Measurements from ENCODE around the gene PBX3.

The PBX3 gene

DNA sequence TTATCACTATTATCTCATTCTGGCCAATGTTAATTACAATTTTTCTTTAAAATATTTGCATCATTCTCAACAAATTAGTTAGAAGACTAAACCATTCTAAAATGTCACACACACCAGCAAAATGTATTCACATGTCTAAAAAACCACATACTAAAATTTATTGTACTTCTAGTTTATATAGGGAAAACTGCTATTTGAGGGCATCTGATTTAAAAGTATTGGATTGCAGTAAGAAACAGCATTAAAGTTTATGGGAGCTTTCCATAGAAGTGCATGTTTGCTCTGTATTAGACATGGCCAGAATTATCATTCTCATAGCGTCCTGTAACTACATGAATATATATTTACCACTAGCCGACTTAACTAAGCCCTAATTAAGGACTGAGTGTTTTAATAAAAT lies 150.3 kb downstream of the PBX3 start:
- Mint-ChIP-seq H3K4me3 (no peak overlapping the region), H3K27me3 (ENCODE audit: low read depth, poor library complexity) (no peaks in the 10 kb centered on the region), H3K4me1 (peaks cover 23% of the 10 kb centered on the region), H3K27ac (no peak overlapping the region), H3K36me3 (ENCODE audit: low read depth) (no peaks in the 10 kb centered on the region), H3K9me3 (no peaks in the 10 kb centered on the region)
- TF ChIP-seq, protein P1, sequence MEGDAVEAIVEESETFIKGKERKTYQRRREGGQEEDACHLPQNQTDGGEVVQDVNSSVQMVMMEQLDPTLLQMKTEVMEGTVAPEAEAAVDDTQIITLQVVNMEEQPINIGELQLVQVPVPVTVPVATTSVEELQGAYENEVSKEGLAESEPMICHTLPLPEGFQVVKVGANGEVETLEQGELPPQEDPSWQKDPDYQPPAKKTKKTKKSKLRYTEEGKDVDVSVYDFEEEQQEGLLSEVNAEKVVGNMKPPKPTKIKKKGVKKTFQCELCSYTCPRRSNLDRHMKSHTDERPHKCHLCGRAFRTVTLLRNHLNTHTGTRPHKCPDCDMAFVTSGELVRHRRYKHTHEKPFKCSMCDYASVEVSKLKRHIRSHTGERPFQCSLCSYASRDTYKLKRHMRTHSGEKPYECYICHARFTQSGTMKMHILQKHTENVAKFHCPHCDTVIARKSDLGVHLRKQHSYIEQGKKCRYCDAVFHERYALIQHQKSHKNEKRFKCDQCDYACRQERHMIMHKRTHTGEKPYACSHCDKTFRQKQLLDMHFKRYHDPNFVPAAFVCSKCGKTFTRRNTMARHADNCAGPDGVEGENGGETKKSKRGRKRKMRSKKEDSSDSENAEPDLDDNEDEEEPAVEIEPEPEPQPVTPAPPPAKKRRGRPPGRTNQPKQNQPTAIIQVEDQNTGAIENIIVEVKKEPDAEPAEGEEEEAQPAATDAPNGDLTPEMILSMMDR (IDR thresholded peaks at IDR 0.05): no peak
- no peak for DNase-seq

DNA sequence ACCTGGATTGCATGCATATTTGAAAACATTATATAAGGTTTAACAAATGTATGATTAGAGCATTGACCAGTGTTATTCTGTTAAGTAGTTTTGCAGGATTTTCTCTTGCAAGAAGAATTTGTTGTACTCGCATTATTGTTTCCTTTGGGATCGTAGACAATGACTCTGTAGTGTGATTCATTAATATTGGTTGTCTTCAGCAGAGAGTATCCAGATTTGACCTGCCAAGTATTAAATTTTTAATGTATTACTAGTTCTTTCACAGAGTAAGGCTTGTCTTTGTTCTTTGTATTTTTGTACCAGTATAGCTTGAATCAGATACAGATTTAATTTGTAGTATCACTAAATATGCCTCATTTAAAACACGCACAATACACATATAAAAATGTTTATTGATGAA lies 155.0 kb downstream of the PBX3 start:
- peaks cover 53% of the 10 kb centered on the region for H3K4me1 Mint-ChIP-seq
- TF ChIP-seq, protein P1 (IDR thresholded peaks at IDR 0.05): no peak
- H3K4me3 Mint-ChIP-seq: no peak overlapping the region
- H3K27me3 Mint-ChIP-seq (ENCODE audit: low read depth, poor library complexity): no peaks in the 10 kb centered on the region
- no peak for DNase-seq
- no peak overlapping the region for H3K27ac Mint-ChIP-seq
- H3K9me3 Mint-ChIP-seq: no peaks in the 10 kb centered on the region
- no peaks in the 10 kb centered on the region for H3K36me3 Mint-ChIP-seq (ENCODE audit: low read depth)

DNA sequence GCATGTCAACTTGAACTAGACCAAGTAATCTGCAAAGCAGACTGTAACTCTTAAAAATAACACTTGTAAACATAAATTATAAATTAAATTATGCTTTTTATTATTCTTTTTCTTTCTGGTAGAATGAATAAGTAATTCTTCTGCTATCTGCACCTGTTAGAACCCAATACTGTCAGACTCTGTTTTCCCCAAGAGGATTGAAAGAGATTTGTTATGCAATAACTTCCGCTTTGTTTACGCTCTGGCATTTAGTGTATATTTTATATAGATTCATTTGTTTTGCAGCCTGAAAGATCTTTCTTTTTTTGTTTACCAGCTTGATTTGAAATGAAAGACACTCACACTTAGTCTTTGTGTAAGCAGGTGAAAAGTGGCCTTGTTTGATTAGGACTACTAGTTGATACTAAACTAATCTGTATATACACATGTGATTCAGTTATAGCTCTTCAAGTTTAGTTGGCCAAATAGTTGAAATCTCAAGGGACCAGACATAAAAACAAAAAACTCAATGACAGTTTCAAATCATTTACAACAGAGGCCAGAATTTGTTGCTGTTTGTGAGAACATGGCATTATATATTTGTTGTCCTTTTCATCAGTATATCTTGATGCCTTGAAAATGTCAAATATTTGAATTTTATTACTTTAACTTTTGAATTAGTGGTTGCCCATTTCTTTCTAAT lies 155.8 kb downstream of the PBX3 start:
- Mint-ChIP-seq H3K36me3 (ENCODE audit: low read depth) (no peaks in the 10 kb centered on the region), H3K4me1 (peaks cover 58% of the 10 kb centered on the region), H3K4me3 (no peak overlapping the region), H3K9me3 (no peaks in the 10 kb centered on the region), H3K27ac (no peak overlapping the region), H3K27me3 (ENCODE audit: low read depth, poor library complexity) (no peaks in the 10 kb centered on the region)
- DNase-seq: no peak
- TF ChIP-seq, protein P1 (IDR thresholded peaks at IDR 0.05): no peak

DNA sequence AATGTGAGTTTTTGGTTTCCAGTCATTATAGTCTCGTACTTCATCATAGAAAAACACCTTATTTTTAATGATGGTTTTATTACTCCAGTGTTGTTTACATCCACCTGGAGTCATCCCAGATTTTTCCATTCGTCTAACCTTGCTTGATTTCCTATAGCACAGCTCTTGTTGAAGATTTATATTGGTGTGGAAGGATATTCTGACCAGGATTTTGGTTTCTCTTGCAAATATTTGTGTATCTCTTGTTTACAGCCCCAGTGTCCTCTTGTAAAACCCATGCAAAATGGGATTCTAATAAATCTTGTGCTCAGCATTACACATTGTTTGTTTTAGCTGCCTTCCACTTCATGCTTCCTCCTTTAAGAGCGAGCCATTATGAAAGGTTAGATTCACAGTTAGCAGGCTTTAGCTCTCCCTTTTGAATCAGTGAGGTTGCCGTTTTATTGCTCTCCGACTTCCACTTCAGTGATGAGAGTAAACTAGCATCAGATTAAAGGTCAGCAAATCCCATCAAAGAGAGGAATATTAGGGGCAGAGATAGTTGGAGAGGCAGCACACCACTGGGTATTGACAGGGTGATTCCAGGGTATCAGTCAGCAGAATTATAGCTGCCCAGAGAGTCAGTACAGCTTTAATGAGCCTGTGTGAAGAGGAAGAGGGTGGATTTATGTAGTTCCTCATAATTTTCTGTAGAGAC lies 157.1 kb downstream of the PBX3 start:
- peak overlapping the region; percentile 14 for H3K4me3 Mint-ChIP-seq
- DNase-seq: no peak

DNA sequence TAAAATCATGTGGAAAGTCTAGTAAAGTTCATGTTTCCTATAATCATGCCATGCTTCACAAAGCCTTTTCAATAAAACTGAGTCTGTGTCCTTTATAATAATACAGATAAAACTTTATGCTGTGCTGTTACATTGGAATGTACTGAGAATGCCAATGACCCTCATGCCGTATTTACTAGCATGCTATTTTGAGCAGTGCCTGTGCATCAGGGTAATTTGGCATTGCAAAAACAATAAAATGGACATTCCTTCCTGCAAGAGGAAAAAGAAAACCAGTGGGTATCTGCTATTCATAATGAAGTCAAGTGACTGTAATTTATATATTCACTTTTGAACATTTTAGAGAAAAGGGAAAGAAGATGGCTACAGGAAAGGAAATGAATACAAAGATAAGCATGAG lies 159.0 kb downstream of the PBX3 start:
- TF ChIP-seq, protein P1 (IDR thresholded peaks at IDR 0.05): no peak
- Mint-ChIP-seq H3K4me3 (no peak overlapping the region), H3K27ac (no peak overlapping the region), H3K4me1 (peaks cover 82% of the 10 kb centered on the region), H3K27me3 (ENCODE audit: low read depth, poor library complexity) (no peaks in the 10 kb centered on the region), H3K36me3 (ENCODE audit: low read depth) (no peaks in the 10 kb centered on the region), H3K9me3 (no peaks in the 10 kb centered on the region)
- no peak for DNase-seq

More for the DNA sequence above, 157.1 kb downstream of the PBX3 start:
- TF ChIP-seq, protein P1 (IDR thresholded peaks at IDR 0.05): no peak
- Mint-ChIP-seq H3K27me3 (ENCODE audit: low read depth, poor library complexity) (no peaks in the 10 kb centered on the region), H3K36me3 (ENCODE audit: low read depth) (no peaks in the 10 kb centered on the region), H3K4me1 (peaks cover 70% of the 10 kb centered on the region), H3K27ac (peak overlapping the region; percentile 38), H3K9me3 (no peaks in the 10 kb centered on the region)

DNA sequence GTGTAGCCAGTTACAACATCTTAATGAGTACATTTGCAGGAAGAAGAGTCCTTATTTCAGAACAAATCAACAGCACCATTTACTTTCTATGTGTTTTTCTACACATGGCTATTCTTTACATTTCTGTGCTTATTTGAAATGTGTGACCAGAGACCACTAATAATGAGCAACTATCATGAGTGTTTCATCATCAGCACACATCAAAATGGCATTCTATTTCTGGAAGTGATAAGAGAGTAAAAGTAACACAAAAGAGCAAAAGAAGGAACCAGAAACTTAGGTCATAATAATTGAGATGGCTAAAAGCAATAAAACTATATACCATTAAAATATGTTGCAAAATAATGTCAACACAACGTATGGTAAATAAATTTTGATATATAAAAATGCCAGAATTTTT lies 159.7 kb downstream of the PBX3 start:
- Mint-ChIP-seq H3K4me3 (no peak overlapping the region), H3K4me1 (peaks cover 79% of the 10 kb centered on the region), H3K27ac (no peak overlapping the region), H3K36me3 (ENCODE audit: low read depth) (no peaks in the 10 kb centered on the region), H3K9me3 (no peaks in the 10 kb centered on the region), H3K27me3 (ENCODE audit: low read depth, poor library complexity) (no peaks in the 10 kb centered on the region)
- TF ChIP-seq, protein P1 (IDR thresholded peaks at IDR 0.05): no peak
- no peak for DNase-seq

All from nephron progenitor cell (in vitro differentiated cells).